Stimulated activated CD8-positive, alpha-beta memory T cell treated with anti-CD3 and anti-CD28 coated beads, Interleukin-4, amount 100 ng/mL, for 1 hour (primary cell): ENCODE results near the gene BABAM2.

Experiments
- DNase-seq, 2 donors: peaks; one replicate each; pipeline ENCODE4 v3.0.0-alpha.2; 2020; ENCODE audit warnings: low read depth in 2 of 2, low spot score in 1 of 2

BABAM2 gene

GRCh38 chr2:28273751-28274150, 383.2 kb downstream of the BABAM2 start:
- no peak for DNase-seq

- DNase-seq = no peak
Measured at GRCh38 chr2:28274911-28275685, 384.6 kb downstream of the BABAM2 start.

GRCh38 chr2:28276076-28276618, 385.6 kb downstream of the BABAM2 start:
- DNase-seq = no peak

DNA sequence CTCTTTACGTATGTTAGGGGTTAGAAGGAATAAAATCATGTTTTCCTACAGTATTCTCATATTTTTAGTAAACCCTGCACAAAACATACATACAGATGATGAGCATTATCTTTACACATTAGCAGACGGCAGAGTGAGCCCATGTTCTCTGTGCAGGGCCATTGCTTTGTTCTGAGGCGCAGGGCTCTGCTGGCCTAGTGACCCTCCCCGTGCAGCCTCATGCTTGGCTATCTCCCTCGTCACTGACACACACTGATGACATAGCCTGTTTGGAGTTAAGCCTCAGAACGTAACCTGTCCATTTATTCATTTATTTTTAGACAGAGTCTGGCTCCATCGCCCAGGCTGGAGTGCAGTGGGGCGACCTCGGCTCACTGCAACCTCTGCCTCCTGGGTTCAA, 386.3 kb downstream of the BABAM2 start:
- DNase-seq = no peak

DNA sequence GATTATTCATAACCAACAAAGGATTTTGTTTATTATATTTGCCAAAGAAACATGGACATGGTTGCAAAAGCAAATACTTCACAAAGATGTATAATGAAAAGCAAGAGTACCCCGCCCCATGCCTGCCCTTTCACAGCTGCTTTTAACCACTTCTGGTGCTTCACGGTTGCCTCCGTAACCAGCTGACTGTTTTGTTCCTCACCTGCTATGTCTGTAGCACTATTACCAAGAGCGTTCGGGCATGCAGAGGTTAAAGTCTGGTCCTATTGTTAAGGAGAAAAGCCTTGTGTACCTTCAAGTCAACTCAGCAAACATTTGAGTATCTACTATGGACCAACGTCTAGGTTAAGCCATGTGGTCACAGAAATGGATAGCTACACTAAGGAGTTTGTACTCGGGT, 386.9 kb downstream of the BABAM2 start:
- DNase-seq = no peak

DNA sequence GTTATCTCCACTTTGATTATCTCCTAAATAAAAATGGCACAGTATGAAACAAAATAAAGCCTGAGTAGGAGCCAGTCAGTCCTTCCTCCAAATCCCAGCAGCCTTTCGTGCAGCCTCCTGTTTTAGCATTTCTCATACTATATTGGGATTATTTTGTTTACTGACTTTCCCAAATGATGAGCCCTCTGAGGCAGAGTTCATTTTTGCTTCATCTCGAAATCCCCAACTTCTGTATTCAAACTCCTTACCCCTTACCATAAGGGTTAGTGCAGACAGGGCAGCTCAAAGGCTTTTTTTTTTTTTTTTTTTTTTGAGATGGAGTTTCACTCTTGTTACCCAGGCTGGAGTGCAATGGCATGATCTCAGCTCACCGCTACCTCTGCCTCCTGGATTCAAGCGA, 388.8 kb downstream of the BABAM2 start:
- DNase-seq = no peak

GRCh38 chr2:28280619-28281018, 390.1 kb downstream of the BABAM2 start:
- DNase-seq = no peak

GRCh38 chr2:28281739-28282138, 391.2 kb downstream of the BABAM2 start:
- DNase-seq = no peak

DNA sequence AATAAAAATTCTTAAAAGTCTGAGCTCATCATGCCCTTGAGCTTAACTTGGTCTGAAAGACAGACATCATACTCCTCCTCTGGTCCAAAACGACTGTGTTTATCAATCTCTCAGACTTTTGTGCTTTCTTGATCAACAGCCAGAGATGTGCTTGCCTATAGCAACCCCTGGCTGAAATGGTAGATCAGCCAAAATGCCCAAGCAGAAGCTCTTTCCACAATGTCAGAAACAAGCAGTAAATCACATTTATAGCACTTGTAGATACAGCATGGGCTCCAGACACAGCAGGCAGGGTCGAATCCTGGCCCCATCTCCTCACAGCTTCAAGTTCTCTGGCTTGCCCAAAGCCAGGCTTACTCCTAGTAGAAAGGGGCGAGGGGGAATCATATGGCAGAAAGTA, 391.7 kb downstream of the BABAM2 start:
- no peak for DNase-seq

DNA sequence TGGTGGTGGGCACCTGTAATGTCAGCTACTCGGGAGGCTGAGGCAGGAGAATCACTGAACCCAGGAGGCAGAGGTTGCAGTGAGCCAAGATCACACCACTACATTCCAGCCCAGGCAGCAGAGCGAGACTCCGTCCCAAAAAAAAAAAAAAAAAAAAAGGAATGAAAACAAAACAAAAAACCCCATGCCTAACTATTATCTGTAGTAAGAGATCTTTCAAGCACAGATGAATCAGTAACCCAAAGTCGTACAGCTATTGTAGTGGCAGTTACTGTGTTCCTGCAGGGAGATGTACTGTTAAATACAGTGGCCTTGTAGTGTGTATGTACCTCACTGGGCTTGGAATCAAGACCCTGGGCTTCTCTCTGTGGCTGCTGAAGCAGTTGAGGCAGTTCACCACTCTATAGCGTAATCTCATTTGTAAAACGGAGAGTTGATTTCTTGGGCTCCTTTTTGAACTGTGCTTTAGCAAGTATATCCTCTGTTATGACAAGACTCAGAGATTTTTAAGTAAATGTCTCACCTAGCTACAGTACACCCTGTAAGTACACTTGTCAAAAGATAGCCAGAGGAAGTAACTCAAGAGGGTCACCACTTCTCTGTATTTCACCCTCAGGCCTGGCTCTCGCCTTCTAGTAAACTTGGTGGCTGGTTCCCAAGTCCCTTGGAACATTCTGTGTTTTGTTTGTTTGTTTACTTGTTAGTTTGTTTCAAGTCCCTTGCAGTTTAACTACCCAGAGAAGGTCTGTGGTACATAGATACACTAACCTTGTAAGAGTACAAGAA, 392.5 kb downstream of the BABAM2 start:
- DNase-seq = no peak

GRCh38 chr2:28283861-28284260, 393.3 kb downstream of the BABAM2 start:
- no peak for DNase-seq

DNA sequence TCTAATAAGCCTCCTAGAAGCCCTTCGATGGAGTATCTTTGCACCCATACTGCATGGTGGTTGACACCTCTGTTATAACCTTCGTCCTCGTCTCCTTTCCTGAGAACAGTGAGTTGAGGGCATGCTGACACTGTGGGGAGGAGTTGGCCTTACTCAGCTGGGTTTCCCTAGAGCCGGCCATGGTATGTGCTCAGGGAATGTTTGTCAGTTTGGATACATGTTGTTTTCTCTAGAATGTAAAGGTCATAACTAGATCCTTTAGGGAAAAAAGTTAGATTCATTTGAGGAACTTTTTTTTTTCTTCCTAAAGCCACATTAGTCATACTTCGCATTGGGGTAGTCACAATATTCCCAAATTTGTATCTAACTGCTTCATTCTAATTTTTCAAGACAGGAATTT, 396.1 kb downstream of the BABAM2 start:
- no peak for DNase-seq

- DNase-seq = no peak
Measured at GRCh38 chr2:28287256-28287915, 396.9 kb downstream of the BABAM2 start.

- no peak for DNase-seq
Measured at GRCh38 chr2:28288620-28289019, 398.1 kb downstream of the BABAM2 start.

DNA sequence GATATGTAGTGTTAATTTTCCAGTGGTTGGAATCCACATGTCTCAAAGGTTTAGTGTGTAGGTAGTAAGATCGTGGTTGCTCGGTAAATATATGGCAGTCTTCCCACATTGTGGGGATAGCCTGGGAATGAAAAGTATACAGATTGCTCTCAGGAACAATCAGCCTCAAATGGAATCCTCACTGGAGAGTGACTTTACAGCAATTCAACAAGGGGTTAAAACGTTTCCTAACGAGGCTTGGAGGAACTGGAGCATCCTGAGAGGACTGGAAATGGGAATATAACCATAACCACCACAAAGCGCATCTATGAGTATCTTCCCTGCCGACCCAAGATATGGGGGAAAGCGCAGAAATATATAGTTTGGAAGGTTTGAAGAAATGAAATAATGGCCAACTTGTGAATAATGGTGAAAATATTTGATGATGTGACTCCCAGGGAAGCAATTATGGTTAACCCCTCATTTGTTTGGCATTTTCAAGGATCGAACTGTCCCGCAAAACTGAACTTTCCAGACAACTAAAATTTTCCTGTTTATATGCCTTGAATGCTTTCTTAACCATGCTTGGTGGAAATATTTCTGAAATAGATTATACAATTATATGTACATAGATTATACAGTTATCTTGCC, 401.4 kb downstream of the BABAM2 start:
- DNase-seq = no peak

DNA sequence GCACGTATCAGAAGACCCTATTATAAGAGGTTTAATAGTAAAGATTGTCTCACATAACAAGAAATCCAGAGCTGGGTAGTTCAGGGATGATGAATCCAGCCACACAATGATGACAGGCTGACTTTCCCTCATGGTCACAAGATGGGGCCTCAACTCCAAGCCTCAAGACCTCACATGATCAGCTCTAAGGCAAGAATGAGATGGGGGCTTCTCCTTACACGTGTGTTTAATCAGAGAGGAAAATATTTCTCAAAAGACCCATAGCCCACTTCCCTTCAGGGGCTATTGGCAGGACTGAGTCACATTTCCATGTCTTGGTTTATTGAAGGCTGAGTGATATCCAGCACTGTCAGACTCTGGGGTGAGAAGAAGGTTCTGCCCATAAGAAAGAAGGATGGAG, 402.0 kb downstream of the BABAM2 start:
- DNase-seq = no peak

DNA sequence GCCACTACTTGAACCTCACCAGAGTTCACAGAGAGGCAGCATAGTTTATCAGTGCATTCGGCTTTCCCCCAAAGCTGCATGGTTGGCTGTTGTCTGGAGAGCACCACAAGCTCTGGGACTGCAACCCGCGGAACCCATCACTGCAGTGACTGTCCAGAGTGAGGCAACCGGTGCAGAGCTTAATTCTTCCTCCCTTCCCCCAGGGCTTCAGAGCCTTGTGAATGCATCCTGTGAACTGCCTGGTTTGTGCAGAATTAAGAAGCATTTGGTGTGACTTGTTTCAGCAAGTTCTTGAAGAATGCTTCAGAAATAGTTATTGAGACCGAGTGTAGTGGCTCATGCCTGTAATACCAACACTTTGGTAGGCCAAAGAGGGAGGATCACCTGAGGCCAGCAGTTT, 402.9 kb downstream of the BABAM2 start:
- DNase-seq = no peak

GRCh38 chr2:28294451-28294850, 403.9 kb downstream of the BABAM2 start:
- DNase-seq = no peak

DNA sequence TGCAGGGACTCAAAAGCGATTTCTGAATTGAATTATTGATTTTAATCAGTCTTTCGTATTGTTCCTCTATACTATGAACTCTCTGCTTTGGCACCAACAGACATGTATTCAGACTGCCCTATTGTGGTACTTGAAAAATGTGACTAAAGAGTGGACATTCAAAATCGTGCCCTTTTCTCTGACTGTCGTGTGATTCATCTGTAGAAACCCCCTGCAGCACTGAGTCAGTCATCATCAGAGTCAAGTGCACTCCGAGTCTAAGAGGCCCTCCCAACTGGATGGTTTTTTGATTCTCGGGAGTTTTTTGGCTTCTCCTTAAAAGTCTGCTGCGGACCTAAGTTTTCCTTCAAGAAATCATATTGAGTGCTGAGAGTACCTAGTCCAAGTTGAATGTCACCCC, 405.7 kb downstream of the BABAM2 start:
- no peak for DNase-seq

DNA sequence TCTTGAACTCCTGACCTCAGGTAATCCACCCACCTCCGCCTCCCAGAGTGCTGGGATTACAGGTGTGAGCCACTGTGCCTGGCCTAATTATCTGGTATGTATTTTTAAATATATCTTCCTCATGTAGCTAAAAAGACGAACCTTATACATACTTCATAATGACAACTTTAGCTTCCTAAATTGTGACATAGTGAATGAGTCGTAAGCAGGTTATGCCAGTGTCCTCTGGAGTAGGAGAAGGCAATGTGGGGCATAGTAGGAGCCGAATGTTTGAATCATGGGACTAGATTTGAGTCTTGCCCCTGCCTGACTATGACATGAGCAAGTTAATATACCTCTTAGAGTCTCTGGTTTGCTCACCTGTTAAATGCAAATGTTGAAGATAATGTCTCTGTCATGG, 406.4 kb downstream of the BABAM2 start:
- no peak for DNase-seq

- no peak for DNase-seq
Measured at GRCh38 chr2:28297531-28297930, 407.0 kb downstream of the BABAM2 start.
